ENCODE results near the gene OR7A17. TPM values are rescaled to one million over a fixed set of nuclear protein-coding genes. Genes with fewer than 3 reads are reported as not detected.

The OR7A17 gene
- total RNA-seq, 1 donor from 2014 or later, result not detected

GRCh38 chr19:14868497-14868896 lies 17.4 kb downstream of the OR7A17 start:
- Histone ChIP-seq H3K27me3 (no peaks in the 10 kb centered on the region), H3K4me2 (no peak overlapping the region), H3K27ac (no peak overlapping the region), H3K9ac (no peak overlapping the region), H3K79me2 (ENCODE audit: low read depth) (no peaks in the 10 kb centered on the region), H3K36me3 (no peaks in the 10 kb centered on the region), H3K4me1 (no peaks in the 10 kb centered on the region), H3F3A (ENCODE audit: low read depth) (no peaks in the 10 kb centered on the region), H2AFZ (replicated peaks) (no peak overlapping the region), H3K9me3 (ENCODE audit: low read depth) (peaks cover 13% of the 10 kb centered on the region), H4K20me1 (ENCODE audit: low read depth) (no peaks in the 10 kb centered on the region), H3K4me3 (no peak overlapping the region)
- no peaks in the 10 kb centered on the region for H3K36me3 Mint-ChIP-seq
- peaks cover 2% of the 10 kb centered on the region for H3K27me3 Mint-ChIP-seq (ENCODE audit: insufficient read depth, low read depth)
- H3K9me3 Mint-ChIP-seq, result peaks cover 5% of the 10 kb centered on the region
- no peak overlapping the region for H3K4me3 Mint-ChIP-seq
- TF ChIP-seq EZH2phosphoT487 (IDR thresholded peaks at IDR 0.05), result no peak
- TF ChIP-seq CTCF (IDR thresholded peaks at IDR 0.05), result no peak
- no peak for TF ChIP-seq EZH2 (IDR thresholded peaks at IDR 0.05)
- DNase-seq (ENCODE audit: low spot score), result no peak
- no peak overlapping the region for H3K27ac Mint-ChIP-seq
- no peaks in the 10 kb centered on the region for H3K4me1 Mint-ChIP-seq

GRCh38 chr19:14848822-14849221 lies 37.1 kb downstream of the OR7A17 start, which contains the start of gene OR7A10:
OR7A10 (minus strand) TSS chr19:14848922; CDS start chr19:14841877, 7,045 bp downstream.
- Mint-ChIP-seq H3K4me1 (no peaks in the 10 kb centered on the region), H3K36me3 (no peaks in the 10 kb centered on the region)
- no peaks in the 10 kb centered on the region for H4K20me1 ChIP-seq (ENCODE audit: low read depth)

GRCh38 chr19:14843578-14843977 lies 42.4 kb downstream of the OR7A17 start:
- Histone ChIP-seq H2AFZ (replicated peaks) (no peak overlapping the region), H4K20me1 (ENCODE audit: low read depth) (no peaks in the 10 kb centered on the region), H3K9me3 (ENCODE audit: low read depth) (peaks cover 7% of the 10 kb centered on the region), H3K27me3 (no peaks in the 10 kb centered on the region), H3K4me2 (no peak overlapping the region), H3K27ac (no peak overlapping the region), H3K9ac (no peak overlapping the region), H3K79me2 (ENCODE audit: low read depth) (no peaks in the 10 kb centered on the region), H3F3A (ENCODE audit: low read depth) (no peaks in the 10 kb centered on the region), H3K36me3 (no peaks in the 10 kb centered on the region), H3K4me3 (no peak overlapping the region), H3K4me1 (no peaks in the 10 kb centered on the region)
- no peaks in the 10 kb centered on the region for H3K36me3 Mint-ChIP-seq
- H3K4me3 Mint-ChIP-seq, result no peak overlapping the region
- H3K4me1 Mint-ChIP-seq, result no peaks in the 10 kb centered on the region
- H3K27me3 Mint-ChIP-seq (ENCODE audit: insufficient read depth, low read depth), result peaks cover 2% of the 10 kb centered on the region
- H3K9me3 Mint-ChIP-seq, result no peaks in the 10 kb centered on the region
- TF ChIP-seq EZH2phosphoT487 (IDR thresholded peaks at IDR 0.05), result no peak
- no peak for TF ChIP-seq CTCF (IDR thresholded peaks at IDR 0.05)
- TF ChIP-seq EZH2 (IDR thresholded peaks at IDR 0.05), result no peak
- no peak for DNase-seq (ENCODE audit: low spot score)
- no peak overlapping the region for H3K27ac Mint-ChIP-seq

More at GRCh38 chr19:14848822-14849221, 37.1 kb downstream of the OR7A17 start, which contains the start of gene OR7A10:
- no peak for TF ChIP-seq EZH2phosphoT487 (IDR thresholded peaks at IDR 0.05)
- no peak for TF ChIP-seq CTCF (IDR thresholded peaks at IDR 0.05)
- no peak for TF ChIP-seq EZH2 (IDR thresholded peaks at IDR 0.05)
- H3K9ac ChIP-seq, result no peak within 1 kb of the TSS
- no peak within 1 kb of the TSS for H3K27ac ChIP-seq
- no peaks in the 10 kb centered on the region for H3K79me2 ChIP-seq (ENCODE audit: low read depth)
- Mint-ChIP-seq H3K4me3 (no peak within 1 kb of the TSS), H3K27me3 (ENCODE audit: insufficient read depth, low read depth) (no peaks in the 10 kb centered on the region), H3K27ac (no peak within 1 kb of the TSS), H3K9me3 (no peaks in the 10 kb centered on the region)
- H3K9me3 ChIP-seq (ENCODE audit: low read depth), result peaks cover 15% of the 10 kb centered on the region
- H3K27me3 ChIP-seq, result no peaks in the 10 kb centered on the region
- H3K4me1 ChIP-seq, result no peaks in the 10 kb centered on the region
- no peak for DNase-seq (ENCODE audit: low spot score)
- no peaks in the 10 kb centered on the region for H3F3A ChIP-seq (ENCODE audit: low read depth)
- H2AFZ ChIP-seq (replicated peaks), result no peak within 1 kb of the TSS
- H3K4me3 ChIP-seq, result no peak within 1 kb of the TSS
- H3K4me2 ChIP-seq, result no peak within 1 kb of the TSS
- H3K36me3 ChIP-seq, result no peaks in the 10 kb centered on the region

Measured in neural progenitor cell (in vitro differentiated cells).